ENCODE measurements around the gene PPM1M. TPM values are rescaled to one million over a fixed set of nuclear protein-coding genes. Genes with fewer than 3 reads are reported as not detected.

The PPM1M gene
- total RNA-seq, 2 donors from 2014 or later = 5.7 to 8.1 TPM

- peak overlapping the region in 1 of 2 donors; percentile 36 for H3K27ac ChIP-seq
Observed at GRCh38 chr3:52243791-52244628, 1.5 kb upstream of the PPM1M start.

GRCh38 chr3:52246264-52246620 lies 683 bp downstream of the PPM1M start:
- peaks cover 0 to 35% of the 10 kb centered on the region in 2 donors for H3K4me1 ChIP-seq
- H3K4me3 ChIP-seq = peak overlapping the region; percentile 61 to 65
- no peaks in the 10 kb centered on the region for H3K9me3 ChIP-seq
- H3K27ac ChIP-seq = peak overlapping the region; percentile 81 to 86
- H3K27me3 ChIP-seq = no peaks in the 10 kb centered on the region
- TF ChIP-seq, protein P1, sequence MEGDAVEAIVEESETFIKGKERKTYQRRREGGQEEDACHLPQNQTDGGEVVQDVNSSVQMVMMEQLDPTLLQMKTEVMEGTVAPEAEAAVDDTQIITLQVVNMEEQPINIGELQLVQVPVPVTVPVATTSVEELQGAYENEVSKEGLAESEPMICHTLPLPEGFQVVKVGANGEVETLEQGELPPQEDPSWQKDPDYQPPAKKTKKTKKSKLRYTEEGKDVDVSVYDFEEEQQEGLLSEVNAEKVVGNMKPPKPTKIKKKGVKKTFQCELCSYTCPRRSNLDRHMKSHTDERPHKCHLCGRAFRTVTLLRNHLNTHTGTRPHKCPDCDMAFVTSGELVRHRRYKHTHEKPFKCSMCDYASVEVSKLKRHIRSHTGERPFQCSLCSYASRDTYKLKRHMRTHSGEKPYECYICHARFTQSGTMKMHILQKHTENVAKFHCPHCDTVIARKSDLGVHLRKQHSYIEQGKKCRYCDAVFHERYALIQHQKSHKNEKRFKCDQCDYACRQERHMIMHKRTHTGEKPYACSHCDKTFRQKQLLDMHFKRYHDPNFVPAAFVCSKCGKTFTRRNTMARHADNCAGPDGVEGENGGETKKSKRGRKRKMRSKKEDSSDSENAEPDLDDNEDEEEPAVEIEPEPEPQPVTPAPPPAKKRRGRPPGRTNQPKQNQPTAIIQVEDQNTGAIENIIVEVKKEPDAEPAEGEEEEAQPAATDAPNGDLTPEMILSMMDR (IDR thresholded peaks at IDR 0.05) = no peak
- peaks cover 11% of the 10 kb centered on the region for H3K36me3 ChIP-seq
- no peak for DNase-seq (ENCODE audit: low spot score)

More at GRCh38 chr3:52243791-52244628, 1.5 kb upstream of the PPM1M start:
- TF ChIP-seq, protein P1 (IDR thresholded peaks at IDR 0.05) = no peak
- peaks cover 0 to 42% of the 10 kb centered on the region in 2 donors for H3K4me1 ChIP-seq
- H3K27me3 ChIP-seq = no peaks in the 10 kb centered on the region
- H3K36me3 ChIP-seq = no peaks in the 10 kb centered on the region
- DNase-seq (ENCODE audit: low spot score) = no peak
- H3K4me3 ChIP-seq = no peak overlapping the region
- no peaks in the 10 kb centered on the region for H3K9me3 ChIP-seq

- Histone ChIP-seq H3K36me3 (peaks cover 17% of the 10 kb centered on the region), H3K27ac (peak overlapping the region; percentile 81 to 86), H3K9me3 (no peaks in the 10 kb centered on the region), H3K27me3 (no peaks in the 10 kb centered on the region), H3K4me3 (peak overlapping the region in 1 of 2 donors; percentile 65), H3K4me1 (peaks cover 0 to 35% of the 10 kb centered on the region in 2 donors)
- no peak for DNase-seq (ENCODE audit: low spot score)
- TF ChIP-seq, protein P1 (IDR thresholded peaks at IDR 0.05) = no peak
Observed at GRCh38 chr3:52246728-52247408, 1.3 kb downstream of the PPM1M start.

- Histone ChIP-seq H3K4me1 (peaks cover 0 to 35% of the 10 kb centered on the region in 2 donors), H3K9me3 (no peaks in the 10 kb centered on the region), H3K27ac (peak overlapping the region in 1 of 2 donors; percentile 35), H3K36me3 (peaks cover 20% of the 10 kb centered on the region), H3K27me3 (no peaks in the 10 kb centered on the region), H3K4me3 (no peak overlapping the region)
- TF ChIP-seq, protein P1 (IDR thresholded peaks at IDR 0.05) = no peak
- peak; percentile 53 for DNase-seq (ENCODE audit: low spot score)
Observed at GRCh38 chr3:52247409-52248164, 2.0 kb downstream of the PPM1M start.

- TF ChIP-seq, protein P1 (IDR thresholded peaks at IDR 0.05) = no peak
- peaks cover 0 to 35% of the 10 kb centered on the region in 2 donors for H3K4me1 ChIP-seq
- no peak overlapping the region for H3K27ac ChIP-seq
- H3K9me3 ChIP-seq = no peaks in the 10 kb centered on the region
- H3K27me3 ChIP-seq = no peaks in the 10 kb centered on the region
- H3K36me3 ChIP-seq = peaks cover 25% of the 10 kb centered on the region
- no peak overlapping the region for H3K4me3 ChIP-seq
- peak; percentile 55 for DNase-seq (ENCODE audit: low spot score)
Observed at GRCh38 chr3:52248165-52248541, 2.6 kb downstream of the PPM1M start.
